ENCODE measurements around the gene GPBP1. TPM values are rescaled to one million over a fixed set of nuclear protein-coding genes. Genes with fewer than 3 reads are reported as not detected.
"Not testable (repeated sequence)": the region's sequence is repeated elsewhere in the genome, so short reads cannot be mapped to it uniquely, and the experiment has no call there.

GPBP1 gene
- total RNA-seq, 1 donor from 2014 or later = 142 TPM

- H3K4me3 Mint-ChIP-seq = peak overlapping the region; percentile 95
- TF ChIP-seq, protein P1, sequence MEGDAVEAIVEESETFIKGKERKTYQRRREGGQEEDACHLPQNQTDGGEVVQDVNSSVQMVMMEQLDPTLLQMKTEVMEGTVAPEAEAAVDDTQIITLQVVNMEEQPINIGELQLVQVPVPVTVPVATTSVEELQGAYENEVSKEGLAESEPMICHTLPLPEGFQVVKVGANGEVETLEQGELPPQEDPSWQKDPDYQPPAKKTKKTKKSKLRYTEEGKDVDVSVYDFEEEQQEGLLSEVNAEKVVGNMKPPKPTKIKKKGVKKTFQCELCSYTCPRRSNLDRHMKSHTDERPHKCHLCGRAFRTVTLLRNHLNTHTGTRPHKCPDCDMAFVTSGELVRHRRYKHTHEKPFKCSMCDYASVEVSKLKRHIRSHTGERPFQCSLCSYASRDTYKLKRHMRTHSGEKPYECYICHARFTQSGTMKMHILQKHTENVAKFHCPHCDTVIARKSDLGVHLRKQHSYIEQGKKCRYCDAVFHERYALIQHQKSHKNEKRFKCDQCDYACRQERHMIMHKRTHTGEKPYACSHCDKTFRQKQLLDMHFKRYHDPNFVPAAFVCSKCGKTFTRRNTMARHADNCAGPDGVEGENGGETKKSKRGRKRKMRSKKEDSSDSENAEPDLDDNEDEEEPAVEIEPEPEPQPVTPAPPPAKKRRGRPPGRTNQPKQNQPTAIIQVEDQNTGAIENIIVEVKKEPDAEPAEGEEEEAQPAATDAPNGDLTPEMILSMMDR (IDR thresholded peaks at IDR 0.05) = no peak
- ATAC-seq (ENCODE audit: low read depth) = no peak
- no peak for DNase-seq
- H3K9me3 Mint-ChIP-seq = no peaks in the 10 kb centered on the region
- H3K4me1 Mint-ChIP-seq = peaks cover 69% of the 10 kb centered on the region
- POLR2A ChIA-PET = interaction anchor here (0.5 to 1.5 kb wide), 4 partner anchors 39 to 1325 kb away, joined by 3 to 5 read pairs (median 3); partner anchors contain the start of gene IL6ST
- peaks cover 72% of the 10 kb centered on the region for H3K36me3 Mint-ChIP-seq (ENCODE audit: low read depth)
- peak overlapping the region; percentile 97 for H3K27ac Mint-ChIP-seq
- CTCF ChIA-PET = interaction anchor here (0.7 to 2.1 kb wide), 2 partner anchors 38 to 276 kb away, joined by 3 to 7 read pairs; no protein-coding TSS in a partner anchor
- intact Hi-C loops (cut with micrococcal nuclease) = loop anchor here (10.0 kb wide), 1 partner anchor 1642 kb away; the partner anchor contains the start of gene PLPP1
- H3K27me3 Mint-ChIP-seq = no peaks in the 10 kb centered on the region
Measured at GRCh38 chr5:57176350-57176857, 2.5 kb downstream of the GPBP1 start.

- no peak for DNase-seq
- ATAC-seq (ENCODE audit: low read depth) = no peak
- Mint-ChIP-seq H3K27ac (peak overlapping the region; percentile 35), H3K4me1 (peaks cover 62% of the 10 kb centered on the region), H3K36me3 (ENCODE audit: low read depth) (peaks cover 69% of the 10 kb centered on the region), H3K4me3 (peak overlapping the region; percentile 95), H3K9me3 (no peaks in the 10 kb centered on the region), H3K27me3 (no peaks in the 10 kb centered on the region)
- TF ChIP-seq, protein P1 (IDR thresholded peaks at IDR 0.05) = no peak
- POLR2A ChIA-PET = interaction anchor here (0.6 kb wide), 1 partner anchor 360 kb away, joined by 3 read pairs; no protein-coding TSS in a partner anchor
- CTCF ChIA-PET = no interaction called here
- intact Hi-C loops (cut with micrococcal nuclease) = loop anchor here (10.0 kb wide), 1 partner anchor 1643 kb away; the partner anchor contains the start of gene PLPP1
Measured at GRCh38 chr5:57177479-57178156, 3.8 kb downstream of the GPBP1 start.

DNA sequence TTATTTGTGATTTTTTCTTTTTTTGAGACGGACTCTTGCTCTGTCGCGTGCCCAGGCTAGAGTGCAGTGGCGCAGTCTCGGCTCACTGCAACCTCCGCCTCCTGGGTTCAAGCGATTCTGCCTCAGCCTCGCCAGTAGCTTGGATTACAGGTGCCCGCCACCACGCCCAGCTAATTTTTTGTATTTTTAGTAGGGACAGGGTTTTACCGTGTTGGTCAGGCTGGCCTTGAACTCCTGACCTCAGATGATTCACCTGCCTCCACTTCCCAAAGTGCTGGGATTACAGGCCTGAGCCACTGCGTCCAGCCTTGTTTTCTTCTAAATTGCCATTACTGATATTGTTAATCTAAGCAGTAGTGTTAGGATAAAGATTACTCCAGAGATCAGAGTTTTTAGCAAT, 4.4 kb downstream of the GPBP1 start:
- DNase-seq; H3K9me3 Mint-ChIP-seq; H3K27ac Mint-ChIP-seq; H3K27me3 Mint-ChIP-seq; ATAC-seq (ENCODE audit: low read depth); CTCF ChIA-PET: not testable (repeated sequence)
- H3K36me3 Mint-ChIP-seq (ENCODE audit: low read depth) = peaks cover 65% of the 10 kb centered on the region
- H3K4me1 Mint-ChIP-seq = peaks cover 58% of the 10 kb centered on the region
- intact Hi-C loops (cut with micrococcal nuclease) = loop anchor here (10.0 kb wide), 1 partner anchor 1643 kb away; the partner anchor contains the start of gene PLPP1
- POLR2A ChIA-PET = interaction anchor here (0.6 kb wide), 1 partner anchor 182 kb away, joined by 3 read pairs; no protein-coding TSS in a partner anchor
- peak overlapping the region; percentile 95 for H3K4me3 Mint-ChIP-seq

GRCh38 chr5:57179262-57180200, 5.7 kb downstream of the GPBP1 start:
- intact Hi-C loops (cut with micrococcal nuclease) = loop anchor here (1.0 to 10.0 kb wide), 2 partner anchors 9 to 1645 kb away; partner anchors contain the start of gene PLPP1
- POLR2A ChIA-PET = interaction anchor here (1.1 kb wide), 1 partner anchor 335 kb away, joined by 4 read pairs; no protein-coding TSS in a partner anchor
- H3K4me3 Mint-ChIP-seq = peak overlapping the region; percentile 95
- H3K4me1 Mint-ChIP-seq = peaks cover 68% of the 10 kb centered on the region
- TF ChIP-seq, protein P1 (IDR thresholded peaks at IDR 0.05) = no peak
- CTCF ChIA-PET = interaction anchor here (1.0 kb wide), 1 partner anchor 42 kb away, joined by 3 read pairs; no protein-coding TSS in a partner anchor
- no peaks in the 10 kb centered on the region for H3K27me3 Mint-ChIP-seq
- H3K9me3 Mint-ChIP-seq = no peaks in the 10 kb centered on the region
- H3K36me3 Mint-ChIP-seq (ENCODE audit: low read depth) = peaks cover 68% of the 10 kb centered on the region
- DNase-seq (no peak), ATAC-seq (ENCODE audit: low read depth) (no peak)
- H3K27ac Mint-ChIP-seq = peak overlapping the region; percentile 59

GRCh38 chr5:57181154-57181553, 7.3 kb downstream of the GPBP1 start:
- Mint-ChIP-seq H3K4me3 (peak overlapping the region; percentile 95), H3K36me3 (ENCODE audit: low read depth) (peaks cover 68% of the 10 kb centered on the region), H3K4me1 (peaks cover 77% of the 10 kb centered on the region), H3K27me3 (no peaks in the 10 kb centered on the region), H3K9me3 (no peaks in the 10 kb centered on the region), H3K27ac (peak overlapping the region; percentile 24)
- DNase-seq (no peak), ATAC-seq (ENCODE audit: low read depth) (peak; percentile 49)
- ChIA-PET CTCF (no interaction called here), POLR2A (no interaction called here)
- TF ChIP-seq, protein P1 (IDR thresholded peaks at IDR 0.05) = no peak
- intact Hi-C loops (cut with micrococcal nuclease) = no loop called here
